ENCODE data around the gene RADIL. TPM values are rescaled to one million over a fixed set of nuclear protein-coding genes. Genes with fewer than 3 reads are reported as not detected.

Gene RADIL
- total and polyA plus RNA-seq, 9 of the 15 experiments (the other 6 are each of a cell fraction or from before 2014, with no cell fraction given): 0.06 to 8.1 (median 1.9) TPM; not detected in 1

- TF ChIP-seq ZNF764 (CRISPR knock-in tag; IDR thresholded peaks at IDR 0.05; ENCODE audit: low read depth) (no peak), ZNF79 (CRISPR knock-in tag; IDR thresholded peaks at IDR 0.05; ENCODE audit: low read depth) (no peak), MCM2 (IDR thresholded peaks at IDR 0.05; ENCODE audit: low read depth) (no peak), ZNF785 (CRISPR knock-in tag; IDR thresholded peaks at IDR 0.05) (no peak), MGA (IDR thresholded peaks at IDR 0.05) (peak; percentile 56; the same call in 1 of the 2 replicates), ELF2 (CRISPR knock-in tag; IDR thresholded peaks at IDR 0.05) (no peak), NCOA2 (IDR thresholded peaks at IDR 0.05; ENCODE audit: partially characterized antibody in 2 of 2) (no peak)
- TF ChIP-seq, protein P1, sequence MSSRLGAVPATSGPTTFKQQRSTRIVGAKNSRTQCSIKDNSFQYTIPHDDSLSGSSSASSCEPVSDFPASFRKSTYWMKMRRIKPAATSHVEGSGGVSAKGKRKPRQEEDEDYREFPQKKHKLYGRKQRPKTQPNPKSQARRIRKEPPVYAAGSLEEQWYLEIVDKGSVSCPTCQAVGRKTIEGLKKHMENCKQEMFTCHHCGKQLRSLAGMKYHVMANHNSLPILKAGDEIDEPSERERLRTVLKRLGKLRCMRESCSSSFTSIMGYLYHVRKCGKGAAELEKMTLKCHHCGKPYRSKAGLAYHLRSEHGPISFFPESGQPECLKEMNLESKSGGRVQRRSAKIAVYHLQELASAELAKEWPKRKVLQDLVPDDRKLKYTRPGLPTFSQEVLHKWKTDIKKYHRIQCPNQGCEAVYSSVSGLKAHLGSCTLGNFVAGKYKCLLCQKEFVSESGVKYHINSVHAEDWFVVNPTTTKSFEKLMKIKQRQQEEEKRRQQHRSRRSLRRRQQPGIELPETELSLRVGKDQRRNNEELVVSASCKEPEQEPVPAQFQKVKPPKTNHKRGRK (tag; IDR thresholded peaks at IDR 0.05): no peak
- TF ChIP-seq, protein P2, sequence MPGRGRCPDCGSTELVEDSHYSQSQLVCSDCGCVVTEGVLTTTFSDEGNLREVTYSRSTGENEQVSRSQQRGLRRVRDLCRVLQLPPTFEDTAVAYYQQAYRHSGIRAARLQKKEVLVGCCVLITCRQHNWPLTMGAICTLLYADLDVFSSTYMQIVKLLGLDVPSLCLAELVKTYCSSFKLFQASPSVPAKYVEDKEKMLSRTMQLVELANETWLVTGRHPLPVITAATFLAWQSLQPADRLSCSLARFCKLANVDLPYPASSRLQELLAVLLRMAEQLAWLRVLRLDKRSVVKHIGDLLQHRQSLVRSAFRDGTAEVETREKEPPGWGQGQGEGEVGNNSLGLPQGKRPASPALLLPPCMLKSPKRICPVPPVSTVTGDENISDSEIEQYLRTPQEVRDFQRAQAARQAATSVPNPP (IDR thresholded peaks at IDR 0.05; ENCODE audit: borderline replicate concordance, insufficient read depth, insufficient read length): no peak
- TF ChIP-seq, protein P3, sequence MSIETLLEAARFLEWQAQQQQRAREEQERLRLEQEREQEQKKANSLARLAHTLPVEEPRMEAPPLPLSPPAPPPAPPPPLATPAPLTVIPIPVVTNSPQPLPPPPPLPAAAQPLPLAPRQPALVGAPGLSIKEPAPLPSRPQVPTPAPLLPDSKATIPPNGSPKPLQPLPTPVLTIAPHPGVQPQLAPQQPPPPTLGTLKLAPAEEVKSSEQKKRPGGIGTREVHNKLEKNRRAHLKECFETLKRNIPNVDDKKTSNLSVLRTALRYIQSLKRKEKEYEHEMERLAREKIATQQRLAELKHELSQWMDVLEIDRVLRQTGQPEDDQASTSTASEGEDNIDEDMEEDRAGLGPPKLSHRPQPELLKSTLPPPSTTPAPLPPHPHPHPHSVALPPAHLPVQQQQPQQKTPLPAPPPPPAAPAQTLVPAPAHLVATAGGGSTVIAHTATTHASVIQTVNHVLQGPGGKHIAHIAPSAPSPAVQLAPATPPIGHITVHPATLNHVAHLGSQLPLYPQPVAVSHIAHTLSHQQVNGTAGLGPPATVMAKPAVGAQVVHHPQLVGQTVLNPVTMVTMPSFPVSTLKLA (conservative IDR thresholded peaks at IDR 0.05): peak; percentile 45 to 68; a peak in 3 of 4 replicates
Observed at GRCh38 chr7:4799508-4800268, 83.8 kb downstream of the RADIL start (continued).
